Hepatocyte (in vitro differentiated cells): Measurements from ENCODE around the gene TOP1. TPM values are rescaled to one million over a fixed set of nuclear protein-coding genes. Genes with fewer than 3 reads are reported as not detected.

Experiments used
- DNase-seq: peaks from one replicate; pipeline ENCODE4 v3.0.0-alpha.2; 2016; ENCODE audit warnings: low spot score
- H2AFZ ChIP-seq: fragments of 200-600 bp; sonication (generic); 2 replicates; pipeline ENCODE4 v1.6.0; 2016; ENCODE audit warnings: antibody characterized with exemption, mild to moderate bottlenecking
- H3K27ac ChIP-seq: fragments of 200-600 bp; sonication (generic); 2 replicates; pipeline ENCODE4 v1.5.1; 2016; ENCODE audit warnings: mild to moderate bottlenecking
- H3K27me3 ChIP-seq: fragments of 200-600 bp; sonication (generic); 2 replicates; pipeline ENCODE4 v1.6.1; 2016
- H3K36me3 ChIP-seq: fragments of 200-600 bp; sonication (generic); replicated peaks from 2 replicates; pipeline ENCODE4 v1.5.1; 2016; ENCODE audit warnings: low read depth; ENCODE audit not compliant: insufficient read depth
- H3K4me1 ChIP-seq: fragments of 200-600 bp; sonication (generic); 2 replicates; pipeline ENCODE4 v1.5.1; 2016; ENCODE audit warnings: mild to moderate bottlenecking, moderate library complexity; ENCODE audit not compliant: insufficient read depth
- H3K4me2 ChIP-seq: fragments of 200-600 bp; sonication (generic); 2 replicates; pipeline ENCODE4 v1.6.0; 2016
- H3K4me3 ChIP-seq: fragments of 200-600 bp; sonication (generic); 2 replicates; pipeline ENCODE4 v1.5.1; 2016; ENCODE audit warnings: mild to moderate bottlenecking
- H3K79me2 ChIP-seq: fragments of 200-600 bp; sonication (generic); 2 replicates; pipeline ENCODE4 v1.6.0; 2017; ENCODE audit warnings: mild to moderate bottlenecking
- H3K9me2 ChIP-seq: fragments of 200-600 bp; sonication (generic); replicated peaks from 2 replicates; pipeline ENCODE4 v1.6.0; 2017; ENCODE audit warnings: mild to moderate bottlenecking; ENCODE audit not compliant: insufficient read depth
- H3K9me3 ChIP-seq: fragments of 200-600 bp; sonication (generic); 2 replicates; pipeline ENCODE4 v1.5.1; 2016; ENCODE audit warnings: low read depth, mild to moderate bottlenecking
- H4K20me1 ChIP-seq: fragments of 200-600 bp; sonication (generic); 2 replicates; pipeline ENCODE4 v1.6.0; 2016; ENCODE audit warnings: mild to moderate bottlenecking; ENCODE audit not compliant: insufficient read depth, poor library complexity, severe bottlenecking
- EZH2 ChIP-seq: fragments of 200-600 bp; sonication (generic); IDR thresholded peaks from 2 replicates; pipeline ENCODE4 v1.6.1; 2016; ENCODE audit warnings: antibody characterized with exemption, mild to moderate bottlenecking, borderline replicate concordance
- EZH2phosphoT487 ChIP-seq: fragments of 200-600 bp; sonication (generic); IDR thresholded peaks from one replicate; pipeline ENCODE4 v1.6.1; 2018; ENCODE audit warnings: antibody characterized with exemption, mild to moderate bottlenecking, low read depth, moderate library complexity; ENCODE audit not compliant: unreplicated experiment, severe bottlenecking
- WGBS: methylation state at CpG from one replicate; pipeline ENCODE4 v1.1.6; 2016; ENCODE audit warnings: low lambda C conversion rate; ENCODE audit errors: missing lambda C conversion rate; 5-methylcytosine and 5-hydroxymethylcytosine counted together
- polyA plus RNA-seq: library from polyadenylated mRNA; unstranded; fragments of >200 nt; fragmentation: Nextera tagmentation; extraction: Ambion mirVana; gene quantifications from 2 replicates; pipeline ENCODE4 v1.2.1, GENCODE V29; 2016
- total RNA-seq: library from RNA; depleted of rRNA; stranded (reverse); fragments of >200 nt; gene quantifications from 2 replicates; pipeline ENCODE4 v1.2.3, GENCODE V29; 2014
- TF ChIP-seq, protein P1 (sequence below): fragments of 200-600 bp; sonication (generic); IDR thresholded peaks from 2 replicates; pipeline ENCODE4 v1.5.1; 2016; ENCODE audit warnings: antibody characterized with exemption, mild to moderate bottlenecking; ENCODE audit not compliant: poor library complexity

TOP1 gene
- total RNA-seq (38.2 and 39.9 TPM in 2 replicates), polyA plus RNA-seq (28.3 and 33.3 TPM in 2 replicates)

GRCh38 chr20:41028359-41029149 lies at the start of gene TOP1:
Gene TOP1, plus strand, starts transcription at chr20:41028822. Its CDS starts 246 bp downstream, at chr20:41029068.
- peaks cover 33% of the 10 kb centered on the region for H4K20me1 ChIP-seq
- TF ChIP-seq EZH2phosphoT487 (no peak), EZH2 (no peak)
- TF ChIP-seq, protein P1, sequence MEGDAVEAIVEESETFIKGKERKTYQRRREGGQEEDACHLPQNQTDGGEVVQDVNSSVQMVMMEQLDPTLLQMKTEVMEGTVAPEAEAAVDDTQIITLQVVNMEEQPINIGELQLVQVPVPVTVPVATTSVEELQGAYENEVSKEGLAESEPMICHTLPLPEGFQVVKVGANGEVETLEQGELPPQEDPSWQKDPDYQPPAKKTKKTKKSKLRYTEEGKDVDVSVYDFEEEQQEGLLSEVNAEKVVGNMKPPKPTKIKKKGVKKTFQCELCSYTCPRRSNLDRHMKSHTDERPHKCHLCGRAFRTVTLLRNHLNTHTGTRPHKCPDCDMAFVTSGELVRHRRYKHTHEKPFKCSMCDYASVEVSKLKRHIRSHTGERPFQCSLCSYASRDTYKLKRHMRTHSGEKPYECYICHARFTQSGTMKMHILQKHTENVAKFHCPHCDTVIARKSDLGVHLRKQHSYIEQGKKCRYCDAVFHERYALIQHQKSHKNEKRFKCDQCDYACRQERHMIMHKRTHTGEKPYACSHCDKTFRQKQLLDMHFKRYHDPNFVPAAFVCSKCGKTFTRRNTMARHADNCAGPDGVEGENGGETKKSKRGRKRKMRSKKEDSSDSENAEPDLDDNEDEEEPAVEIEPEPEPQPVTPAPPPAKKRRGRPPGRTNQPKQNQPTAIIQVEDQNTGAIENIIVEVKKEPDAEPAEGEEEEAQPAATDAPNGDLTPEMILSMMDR: no peak
- H3K4me2 ChIP-seq: peak within 1 kb of the TSS; percentile 82
- DNase-seq: peak; percentile 100
- peaks cover 30% of the 10 kb centered on the region for H3K4me1 ChIP-seq
- H3K9me3 ChIP-seq: no peaks in the 10 kb centered on the region
- 2% methylated on average over 70 of the region's 85 CpGs for WGBS
- no peaks in the 10 kb centered on the region for H3K36me3 ChIP-seq
- peak within 1 kb of the TSS; percentile 96 for H3K4me3 ChIP-seq
- H3K27ac ChIP-seq: peak within 1 kb of the TSS; percentile 99
- H3K27me3 ChIP-seq: no peaks in the 10 kb centered on the region
- H3K9me2 ChIP-seq: no peaks in the 10 kb centered on the region
- H3K79me2 ChIP-seq: peaks cover 48% of the 10 kb centered on the region
- H2AFZ ChIP-seq: peak within 1 kb of the TSS; percentile 22

- H3K4me1 ChIP-seq: no peaks in the 10 kb centered on the region
- H3K27me3 ChIP-seq: no peaks in the 10 kb centered on the region
- no peaks in the 10 kb centered on the region for H4K20me1 ChIP-seq
- H3K79me2 ChIP-seq: no peaks in the 10 kb centered on the region
- H3K9me3 ChIP-seq: no peaks in the 10 kb centered on the region
- H3K27ac ChIP-seq: no peak overlapping the region
- H3K9me2 ChIP-seq: no peaks in the 10 kb centered on the region
- no peak overlapping the region for H3K4me2 ChIP-seq
- WGBS: 88% methylated on average over 2 of the region's 2 CpGs
- no peaks in the 10 kb centered on the region for H3K36me3 ChIP-seq
- H3K4me3 ChIP-seq: no peak overlapping the region
- no peak for DNase-seq
- H2AFZ ChIP-seq: no peak overlapping the region
- TF ChIP-seq EZH2phosphoT487: no peak
- TF ChIP-seq, protein P1: no peak
- no peak for TF ChIP-seq EZH2
Measured at GRCh38 chr20:40979247-40979646, 49.4 kb upstream of the TOP1 start.

DNA sequence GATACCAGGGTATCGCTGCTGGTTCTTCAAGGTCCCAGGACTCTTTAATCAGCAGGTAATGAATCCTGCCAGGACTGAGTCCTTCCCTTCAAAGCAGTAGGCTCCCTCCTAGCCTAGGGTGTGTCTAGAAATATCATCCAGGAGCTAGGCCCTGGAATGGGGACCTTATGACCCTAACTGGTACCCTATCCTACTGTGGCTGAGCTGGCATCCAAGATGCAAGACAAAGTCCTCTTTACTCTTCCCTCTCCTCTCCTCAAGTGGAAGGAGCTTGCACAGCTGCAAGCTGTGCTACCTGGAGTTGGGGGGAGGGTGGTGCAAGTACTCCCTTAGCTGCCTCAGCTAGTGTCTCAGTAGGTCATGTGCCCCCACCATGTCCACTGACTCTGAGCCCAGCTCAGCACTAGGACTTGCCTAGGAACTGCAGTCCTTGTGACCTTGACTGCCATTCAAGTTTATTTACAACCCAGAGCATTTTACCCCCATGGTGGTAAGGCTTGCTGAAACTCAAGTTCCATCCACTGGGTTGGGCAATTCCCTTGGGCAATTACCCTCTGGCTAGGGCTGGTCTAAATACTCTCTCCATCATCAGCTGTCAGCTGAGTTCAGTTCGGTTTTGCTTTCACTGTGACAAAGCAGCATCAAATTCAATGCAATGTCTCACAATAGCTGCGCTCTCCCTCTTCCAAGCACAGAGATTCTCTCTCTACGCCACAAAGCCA lies 48.4 kb upstream of the TOP1 start:
- Histone ChIP-seq H3K9me2 (no peaks in the 10 kb centered on the region), H3K4me3 (no peak overlapping the region), H3K36me3 (no peaks in the 10 kb centered on the region), H4K20me1 (no peaks in the 10 kb centered on the region), H3K79me2 (no peaks in the 10 kb centered on the region), H3K4me2 (no peak overlapping the region), H2AFZ (no peak overlapping the region), H3K27me3 (no peaks in the 10 kb centered on the region), H3K9me3 (no peaks in the 10 kb centered on the region), H3K4me1 (no peaks in the 10 kb centered on the region), H3K27ac (no peak overlapping the region)
- 97% methylated on average over 4 of the region's 4 CpGs for WGBS
- no peak for DNase-seq
- TF ChIP-seq EZH2phosphoT487 (no peak), EZH2 (no peak)
- TF ChIP-seq, protein P1: no peak
